Tibial nerve (tissue), 4 donors: Measurements from ENCODE around the gene RAP2C. TPM values are rescaled to one million over a fixed set of nuclear protein-coding genes. Genes with fewer than 3 reads are reported as not detected.
"Not testable (repeated sequence)": the region's sequence is repeated elsewhere in the genome, so short reads cannot be mapped to it uniquely, and the experiment has no call there.

Source experiments
- DNase-seq, 2 donors: peaks; one replicate each; pipeline ENCODE4 v3.0.0-alpha.2; 2019; ENCODE audit warnings: low spot score in 2 of 2
- H3K27ac ChIP-seq, 4 donors: fragments of 200-600 bp; sonication (generic) in 3 of 4; one replicate each; pipeline ENCODE4 v1.5.1; 2017 to 2019; ENCODE audit warnings: mild to moderate bottlenecking in 1 of 4
- H3K27me3 ChIP-seq, 2 donors: fragments of 200-600 bp; sonication (generic) in 1 of 2; one replicate each; pipeline versions ENCODE4 v1.5.1 to v1.6.0; 2017 to 2019
- H3K36me3 ChIP-seq, 3 donors: fragments of 200-600 bp; sonication (generic); one replicate each; pipeline ENCODE4 v1.5.1; 2018 to 2019
- H3K4me1 ChIP-seq, 4 donors: fragments of 200-600 bp; sonication (generic) in 3 of 4; one replicate each; pipeline ENCODE4 v1.5.1; 2017 to 2019
- H3K4me3 ChIP-seq, 4 donors: fragments of 200-600 bp; sonication (generic) in 3 of 4; one replicate each; pipeline ENCODE4 v1.5.1; 2017 to 2019; ENCODE audit warnings: mild to moderate bottlenecking in 1 of 4, moderate library complexity in 1 of 4
- H3K9me3 ChIP-seq, 4 donors: fragments of 200-600 bp; sonication (generic) in 3 of 4; one replicate each; pipeline ENCODE4 v1.5.1; 2017 to 2019
- CTCF ChIP-seq, 5 experiments: fragments of 200-600 bp in 3 of 5; fragments of 450-650 bp in 2 of 5; sonication (generic) in 3 of 5; IDR thresholded peaks; one replicate each; pipeline ENCODE4 v1.5.1; 2016 to 2019; ENCODE audit warnings: antibody characterized with exemption in 5 of 5, mild to moderate bottlenecking in 3 of 5, moderate library complexity in 2 of 5
- EP300 ChIP-seq, 2 donors: sonication (generic); formaldehyde crosslinking; IDR thresholded peaks; one replicate each; pipeline ENCODE4 v1.6.1; 2017; ENCODE audit warnings: antibody characterized with exemption in 2 of 2, mild to moderate bottlenecking in 1 of 2
- POLR2A ChIP-seq, 2 donors: fragments of 450-650 bp; IDR thresholded peaks; one replicate each; pipeline ENCODE4 v1.6.1; 2017; ENCODE audit warnings: antibody characterized with exemption in 2 of 2, mild to moderate bottlenecking in 2 of 2, moderate library complexity in 2 of 2
- whole genome bisulfite sequencing, 2 donors: methylation state at CpG; one replicate each; pipeline ENCODE4 v1.1.5; 2018; 5-methylcytosine and 5-hydroxymethylcytosine counted together
- total RNA-seq, 4 donors: library from RNA; depleted of rRNA; stranded (reverse); fragments of >200 nt; gene quantifications; one replicate each; pipeline ENCODE4 v1.1.0, GENCODE V29; 2016

Gene RAP2C
- total RNA-seq, 4 donors from 2014 or later, result 15.3 to 21.1 (median 16.5) TPM

GRCh38 chrX:132165651-132166050 lies 53.6 kb downstream of the RAP2C start:
- Histone ChIP-seq H3K9me3 (no peaks in the 10 kb centered on the region), H3K27me3 (peaks cover 0 to 10% of the 10 kb centered on the region in 2 donors), H3K4me3 (no peak overlapping the region), H3K36me3 (no peaks in the 10 kb centered on the region), H3K4me1 (no peaks in the 10 kb centered on the region), H3K27ac (no peak overlapping the region)
- TF ChIP-seq CTCF (IDR thresholded peaks at IDR 0.05) (no peak), EP300 (IDR thresholded peaks at IDR 0.05) (no peak), POLR2A (IDR thresholded peaks at IDR 0.05) (no peak)
- DNase-seq, result no peak

- no peak overlapping the region for H3K27ac ChIP-seq
- TF ChIP-seq EP300 (IDR thresholded peaks at IDR 0.05) (no peak), CTCF (IDR thresholded peaks at IDR 0.05) (no peak), POLR2A (IDR thresholded peaks at IDR 0.05) (no peak)
- H3K4me1 ChIP-seq, result no peaks in the 10 kb centered on the region
- H3K4me3 ChIP-seq, result no peak overlapping the region
- no peaks in the 10 kb centered on the region for H3K9me3 ChIP-seq
- no peaks in the 10 kb centered on the region for H3K36me3 ChIP-seq
- H3K27me3 ChIP-seq, result peaks cover 0 to 10% of the 10 kb centered on the region in 2 donors
- DNase-seq, result no peak
These were observed 54.2 kb downstream of the RAP2C start for GRCh38 chrX:132165005-132165404.

- DNase-seq, H3K4me3 ChIP-seq, H3K36me3 ChIP-seq, H3K4me1 ChIP-seq, H3K27me3 ChIP-seq, H3K9me3 ChIP-seq, H3K27ac ChIP-seq: not testable (repeated sequence)
- 74 to 100% methylated on average over 1 to 2 of the region's 3 CpGs for WGBS, 2 donors
These were observed 56.2 kb downstream of the RAP2C start for GRCh38 chrX:132163094-132163493.

GRCh38 chrX:132153166-132153565 lies 66.1 kb downstream of the RAP2C start:
- TF ChIP-seq POLR2A (IDR thresholded peaks at IDR 0.05), result no peak
- no peak for TF ChIP-seq CTCF (IDR thresholded peaks at IDR 0.05)
- no peak for TF ChIP-seq EP300 (IDR thresholded peaks at IDR 0.05)
- Histone ChIP-seq H3K4me1 (no peaks in the 10 kb centered on the region), H3K27me3 (peaks cover 0 to 8% of the 10 kb centered on the region in 2 donors), H3K36me3 (no peaks in the 10 kb centered on the region), H3K27ac (no peak overlapping the region), H3K9me3 (no peaks in the 10 kb centered on the region), H3K4me3 (no peak overlapping the region)
- DNase-seq, result no peak
- 58 to 66% methylated on average over 4 of the region's 4 CpGs for WGBS, 2 donors

Other genes with a start within 250 kb of the RAP2C start
- gene STK26, start 196.1 kb downstream of the RAP2C start, total RNA-seq, result 1 to 10 TPM; 1.7 to 3.9 (median 2.0) TPM
- not detected for gene FRMD7, start 91.4 kb downstream of the RAP2C start, total RNA-seq